K562 (cell line): ENCODE data around the gene CFAP52.

Experiments
- CTCF ChIP-seq, 3 experiments: IDR thresholded peaks in 2 of 3; conservative IDR thresholded peaks in 1 of 3; 2 replicates each; pipeline ENCODE4 v1.5.1; 2011 to 2012; ENCODE audit warnings: low read length in 3 of 3, mild to moderate bottlenecking in 3 of 3, control low read depth in 2 of 3, improper control_type of control experiment in 1 of 3, inconsistent platforms in 1 of 3, low read depth in 1 of 3, mixed read lengths in 1 of 3, moderate library complexity in 1 of 3; ENCODE audit not compliant: insufficient read depth in 2 of 3
- FOXM1 ChIP-seq, 2 experiments: fragments of 450-650 bp in 1 of 2; sonication (generic) in 1 of 2; formaldehyde crosslinking in 1 of 2; IDR thresholded peaks; 2 replicates each; pipeline versions ENCODE4 v1.6.1 to v1.9.0; 2017 to 2022; ENCODE audit warnings: low read depth in 2 of 2, mild to moderate bottlenecking in 2 of 2, missing genetic modification reagents in 1 of 2, moderate library complexity in 1 of 2
- IRF2 ChIP-seq: sonication (generic); formaldehyde crosslinking; IDR thresholded peaks from 2 replicates; pipeline ENCODE4 v1.8.1; 2022; ENCODE audit warnings: mild to moderate bottlenecking, missing genetic modification reagents
- NCOA4 ChIP-seq: fragments of 450-650 bp; IDR thresholded peaks from 2 replicates; pipeline ENCODE4 v1.6.1; 2018; ENCODE audit warnings: mild to moderate bottlenecking; ENCODE audit not compliant: partially characterized antibody
- PBX2 ChIP-seq, 2 experiments: IDR thresholded peaks in 1 of 2; conservative IDR thresholded peaks in 1 of 2; 2 replicates each; pipeline ENCODE4 v1.6.1; 2016; ENCODE audit warnings: low read depth in 2 of 2, mild to moderate bottlenecking in 1 of 2, missing compliant biosample characterization in 1 of 2, missing genetic modification characterization in 1 of 2, moderate library complexity in 1 of 2
- POLR2A ChIP-seq: fragments of 450-650 bp; conservative IDR thresholded peaks from 2 replicates; pipeline ENCODE4 v1.6.1; 2016
- REST ChIP-seq, 2 experiments: fragments of 450-650 bp; formaldehyde crosslinking in 1 of 2; IDR thresholded peaks; 2 replicates each; pipeline versions ENCODE4 v1.4.0 to v1.6.1; 2014 to 2020; ENCODE audit warnings: mild to moderate bottlenecking in 2 of 2, borderline replicate concordance in 1 of 2, low read depth in 1 of 2
- ZNF655 ChIP-seq: fragments of 250-450 bp; sonication (Bioruptor Pico); IDR thresholded peaks from 2 replicates; pipeline ENCODE4 v1.5.0; 2021

GRCh38 chr17:9568957-9569588 lies 7.4 kb upstream of the CFAP52 start:
- TF ChIP-seq CTCF (IDR thresholded peaks at IDR 0.05 in 2 of 3, conservative IDR thresholded peaks at IDR 0.05 in 1 of 3; ENCODE audit: insufficient read depth in 2 of 3, low read depth in 1 of 3, low read length in 3 of 3) (no peak), NCOA4 (no peak), FOXM1 (IDR thresholded peaks at IDR 0.05; ENCODE audit: low read depth) (no peak), FOXM1 (CRISPR knock-in tag; IDR thresholded peaks at IDR 0.05; ENCODE audit: low read depth) (no peak), IRF2 (no peak), REST (IDR thresholded peaks at IDR 0.05; ENCODE audit: borderline replicate concordance) (no peak), REST (CRISPR knock-in tag; IDR thresholded peaks at IDR 0.05; ENCODE audit: low read depth) (no peak), ZNF655 (CRISPR knock-in tag) (no peak), POLR2A (no peak), PBX2 (CRISPR knock-in tag; IDR thresholded peaks at IDR 0.05; ENCODE audit: low read depth) (no peak), PBX2 (tag; conservative IDR thresholded peaks at IDR 0.05; ENCODE audit: low read depth) (no peak)
